Pulmonary artery endothelial cell (primary cell): ENCODE data around the gene ZC3H8. TPM values are rescaled to one million over a fixed set of nuclear protein-coding genes. Genes with fewer than 3 reads are reported as not detected.

Experiments used
- DNase-seq: peaks from one replicate; pipeline ENCODE4 v3.0.0-alpha.2; 2011; ENCODE audit warnings: low read depth, low spot score
- total RNA-seq: library from RNA; depleted of rRNA; stranded (reverse); fragments of >200 nt; gene quantifications from 2 replicates; pipeline ENCODE4 v1.2.3, GENCODE V29; 2014

Gene ZC3H8
- total RNA-seq, 1 donor from 2014 or later, result 4.2 TPM

GRCh38 chr2:112195167-112195766 lies 59.6 kb downstream of the ZC3H8 start:
- no peak for DNase-seq

GRCh38 chr2:112194482-112194881 lies 60.4 kb downstream of the ZC3H8 start:
- no peak for DNase-seq

- no peak for DNase-seq
Measured at GRCh38 chr2:112194028-112194427, 60.8 kb downstream of the ZC3H8 start.

- DNase-seq, result no peak
Measured at GRCh38 chr2:112189001-112189556, 65.8 kb downstream of the ZC3H8 start.

- peak; percentile 26 for DNase-seq
Measured at GRCh38 chr2:112187805-112188596, 66.8 kb downstream of the ZC3H8 start.

GRCh38 chr2:112187046-112187715 lies 67.7 kb downstream of the ZC3H8 start:
- DNase-seq, result no peak

- no peak for DNase-seq
Measured at GRCh38 chr2:112185131-112185530, 69.7 kb downstream of the ZC3H8 start.

- DNase-seq, result no peak
Measured at GRCh38 chr2:112184121-112184520, 70.7 kb downstream of the ZC3H8 start.

GRCh38 chr2:112183327-112184025 lies 71.4 kb downstream of the ZC3H8 start:
- DNase-seq, result no peak

GRCh38 chr2:112182581-112183034 lies 72.2 kb downstream of the ZC3H8 start:
- no peak for DNase-seq

- no peak for DNase-seq
Measured at GRCh38 chr2:112181571-112182290, 73.1 kb downstream of the ZC3H8 start.

- no peak for DNase-seq
Measured at GRCh38 chr2:112175958-112176573, 78.8 kb downstream of the ZC3H8 start.

- no peak for DNase-seq
Measured at GRCh38 chr2:112175333-112175732, 79.5 kb downstream of the ZC3H8 start.

GRCh38 chr2:112174383-112174782 lies 80.5 kb downstream of the ZC3H8 start:
- no peak for DNase-seq

- DNase-seq, result no peak
Measured at GRCh38 chr2:112173646-112174319, 81.1 kb downstream of the ZC3H8 start.

GRCh38 chr2:112170495-112170894 lies 84.3 kb downstream of the ZC3H8 start:
- DNase-seq, result no peak

GRCh38 chr2:112168422-112169124 lies 86.3 kb downstream of the ZC3H8 start:
- no peak for DNase-seq

- DNase-seq, result no peak
Measured at GRCh38 chr2:112166806-112167499, 87.9 kb downstream of the ZC3H8 start.

- no peak for DNase-seq
Measured at GRCh38 chr2:112165296-112165695, 89.5 kb downstream of the ZC3H8 start.
